ENCODE results near the gene JARID2. TPM values are rescaled to one million over a fixed set of nuclear protein-coding genes. Genes with fewer than 3 reads are reported as not detected.

The JARID2 gene
- total RNA-seq, 8 experiments from 2014 or later = 11.8 to 39.9 (median 30.7) TPM

GRCh38 chr6:15549371-15549770 is 303.5 kb downstream of the JARID2 start:
- WGBS, 10 experiments = 40 to 100% (median 77%) methylated on average over 1 to 7 of the region's 14 CpGs; no CpG with 5 or more reads in 1 of the 10 experiments
- in situ Hi-C loops (cut with MboI; ENCODE audit: low pct_unique_long_range_greater_than_20kb in 2 of 9, low sequenced_read_pairs in 9 of 9, unreplicated experiment in 9 of 9) = no loop called here
- ATAC-seq (replicated peaks in 6 of 8) = no peak

GRCh38 chr6:15550546-15551123 is 304.8 kb downstream of the JARID2 start:
- Histone ChIP-seq H3K27ac (no peak overlapping the region), H3K4me3 (no peak overlapping the region), H3K4me1 (replicated peaks in 1 of 2) (peaks cover 6 to 13% of the 10 kb centered on the region in 2 donors)
- in situ Hi-C loops (cut with MboI; ENCODE audit: low pct_unique_long_range_greater_than_20kb in 2 of 9, low sequenced_read_pairs in 9 of 9, unreplicated experiment in 9 of 9) = no loop called here
- 73 to 100% (median 79%) methylated on average over 1 to 2 of the region's 2 CpGs; no CpG with 5 or more reads in 6 of the 10 experiments for WGBS, 10 experiments
- peak in 3 of 8 experiments; percentile 36 to 69 (median 69) for ATAC-seq (replicated peaks in 6 of 8)

More at GRCh38 chr6:15549371-15549770, 303.5 kb downstream of the JARID2 start:
- H3K27ac ChIP-seq = no peak overlapping the region
- peaks cover 6 to 13% of the 10 kb centered on the region in 2 donors for H3K4me1 ChIP-seq (replicated peaks in 1 of 2)
- no peak overlapping the region for H3K4me3 ChIP-seq

GRCh38 chr6:15551262-15551661 is 305.4 kb downstream of the JARID2 start:
- H3K27ac ChIP-seq = no peak overlapping the region
- H3K4me1 ChIP-seq (replicated peaks in 1 of 2) = peaks cover 6 to 13% of the 10 kb centered on the region in 2 donors
- no peak overlapping the region for H3K4me3 ChIP-seq
- 87 to 100% (median 90%) methylated on average over 3 to 6 of the region's 7 CpGs; no CpG with 5 or more reads in 3 of the 10 experiments for WGBS, 10 experiments
- in situ Hi-C loops (cut with MboI; ENCODE audit: low pct_unique_long_range_greater_than_20kb in 2 of 9, low sequenced_read_pairs in 9 of 9, unreplicated experiment in 9 of 9) = no loop called here
- peak in 1 of 8 experiments; percentile 22 for ATAC-seq (replicated peaks in 6 of 8)

- peak in 5 of 8 experiments; percentile 39 to 86 (median 66) for ATAC-seq (replicated peaks in 6 of 8)
- in situ Hi-C loops (cut with MboI; ENCODE audit: low pct_unique_long_range_greater_than_20kb in 2 of 9, low sequenced_read_pairs in 9 of 9, unreplicated experiment in 9 of 9) = no loop called here
- H3K4me1 ChIP-seq (replicated peaks in 1 of 2) = peaks cover 6 to 13% of the 10 kb centered on the region in 2 donors
Measured at GRCh38 chr6:15551798-15552197, 305.9 kb downstream of the JARID2 start.

GRCh38 chr6:15553031-15553430 is 307.2 kb downstream of the JARID2 start:
- in situ Hi-C loops (cut with MboI; ENCODE audit: low pct_unique_long_range_greater_than_20kb in 2 of 9, low sequenced_read_pairs in 9 of 9, unreplicated experiment in 9 of 9) = no loop called here
- H3K4me1 ChIP-seq (replicated peaks in 1 of 2) = peaks cover 2 to 13% of the 10 kb centered on the region in 2 donors
- ATAC-seq (replicated peaks in 6 of 8) = peak in 2 of 8 experiments; percentile 17 to 21
- no peak overlapping the region for H3K4me3 ChIP-seq
- H3K27ac ChIP-seq = no peak overlapping the region
- WGBS, 10 experiments = 49 to 100% (median 100%) methylated on average over 1 to 2 of the region's 2 CpGs

More at GRCh38 chr6:15551798-15552197, 305.9 kb downstream of the JARID2 start:
- no peak overlapping the region for H3K4me3 ChIP-seq
- WGBS, 10 experiments = 20 to 86% (median 50%) methylated on average over 1 to 5 of the region's 6 CpGs; no CpG with 5 or more reads in 1 of the 10 experiments
- H3K27ac ChIP-seq = no peak overlapping the region

GRCh38 chr6:15553736-15554294 is 307.9 kb downstream of the JARID2 start:
- peaks cover 2 to 13% of the 10 kb centered on the region in 2 donors for H3K4me1 ChIP-seq (replicated peaks in 1 of 2)
- 75 to 100% (median 98%) methylated on average over 1 to 4 of the region's 4 CpGs; no CpG with 5 or more reads in 1 of the 10 experiments for WGBS, 10 experiments
- H3K4me3 ChIP-seq = no peak overlapping the region
- ATAC-seq (replicated peaks in 6 of 8) = no peak
- H3K27ac ChIP-seq = no peak overlapping the region
- in situ Hi-C loops (cut with MboI; ENCODE audit: low pct_unique_long_range_greater_than_20kb in 2 of 9, low sequenced_read_pairs in 9 of 9, unreplicated experiment in 9 of 9) = no loop called here

GRCh38 chr6:15554728-15555100 is 308.8 kb downstream of the JARID2 start:
- Histone ChIP-seq H3K4me1 (replicated peaks in 1 of 2) (peaks cover 2 to 13% of the 10 kb centered on the region in 2 donors), H3K4me3 (no peak overlapping the region), H3K27ac (no peak overlapping the region)
- 53 to 100% (median 95%) methylated on average over 1 to 5 of the region's 6 CpGs; no CpG with 5 or more reads in 3 of the 10 experiments for WGBS, 10 experiments
- in situ Hi-C loops (cut with MboI; ENCODE audit: low pct_unique_long_range_greater_than_20kb in 2 of 9, low sequenced_read_pairs in 9 of 9, unreplicated experiment in 9 of 9) = no loop called here
- no peak for ATAC-seq (replicated peaks in 6 of 8)

GRCh38 chr6:15555101-15556038 is 309.5 kb downstream of the JARID2 start:
- in situ Hi-C loops (cut with MboI; ENCODE audit: low pct_unique_long_range_greater_than_20kb in 2 of 9, low sequenced_read_pairs in 9 of 9, unreplicated experiment in 9 of 9) = no loop called here
- peaks cover 2 to 13% of the 10 kb centered on the region in 2 donors for H3K4me1 ChIP-seq (replicated peaks in 1 of 2)
- H3K4me3 ChIP-seq = no peak overlapping the region
- H3K27ac ChIP-seq = no peak overlapping the region
- 82 to 100% (median 95%) methylated on average over 1 to 4 of the region's 5 CpGs; no CpG with 5 or more reads in 1 of the 10 experiments for WGBS, 10 experiments
- peak in 3 of 8 experiments; percentile 69 to 71 (median 71) for ATAC-seq (replicated peaks in 6 of 8)

GRCh38 chr6:15556711-15557110 is 310.8 kb downstream of the JARID2 start:
- no peak overlapping the region for H3K4me3 ChIP-seq
- H3K27ac ChIP-seq = no peak overlapping the region
- ATAC-seq (replicated peaks in 6 of 8) = no peak
- WGBS, 10 experiments = 60 to 100% (median 100%) methylated on average over 1 of the region's 1 CpG; no CpG with 5 or more reads in 5 of the 10 experiments
- in situ Hi-C loops (cut with MboI; ENCODE audit: low pct_unique_long_range_greater_than_20kb in 2 of 9, low sequenced_read_pairs in 9 of 9, unreplicated experiment in 9 of 9) = no loop called here
- H3K4me1 ChIP-seq (replicated peaks in 1 of 2) = peaks cover 0 to 2% of the 10 kb centered on the region in 2 donors

- no peak overlapping the region for H3K4me3 ChIP-seq
- no peaks in the 10 kb centered on the region for H3K4me1 ChIP-seq (replicated peaks in 1 of 2)
- no peak overlapping the region for H3K27ac ChIP-seq
- no peak for ATAC-seq (replicated peaks in 6 of 8)
- in situ Hi-C loops (cut with MboI; ENCODE audit: low pct_unique_long_range_greater_than_20kb in 2 of 9, low sequenced_read_pairs in 9 of 9, unreplicated experiment in 9 of 9) = no loop called here
Measured at GRCh38 chr6:15557174-15557573, 311.3 kb downstream of the JARID2 start.

- 86 to 100% (median 100%) methylated on average over 1 of the region's 1 CpG; no CpG with 5 or more reads in 3 of the 10 experiments for WGBS, 10 experiments
- Histone ChIP-seq H3K4me3 (no peak overlapping the region), H3K27ac (no peak overlapping the region), H3K4me1 (replicated peaks in 1 of 2) (no peaks in the 10 kb centered on the region)
- in situ Hi-C loops (cut with MboI; ENCODE audit: low pct_unique_long_range_greater_than_20kb in 2 of 9, low sequenced_read_pairs in 9 of 9, unreplicated experiment in 9 of 9) = no loop called here
- ATAC-seq (replicated peaks in 6 of 8) = no peak
Measured at GRCh38 chr6:15560713-15561112, 314.8 kb downstream of the JARID2 start.

GRCh38 chr6:15561447-15562199 is 315.8 kb downstream of the JARID2 start:
- no peak overlapping the region for H3K4me3 ChIP-seq
- WGBS, 10 experiments = 40 to 100% (median 69%) methylated on average over 1 to 3 of the region's 3 CpGs; no CpG with 5 or more reads in 1 of the 10 experiments
- ATAC-seq (replicated peaks in 6 of 8) = peak in 5 of 8 experiments; percentile 26 to 98 (median 97)
- H3K27ac ChIP-seq = no peak overlapping the region
- H3K4me1 ChIP-seq (replicated peaks in 1 of 2) = no peaks in the 10 kb centered on the region
- in situ Hi-C loops (cut with MboI; ENCODE audit: low pct_unique_long_range_greater_than_20kb in 2 of 9, low sequenced_read_pairs in 9 of 9, unreplicated experiment in 9 of 9) = no loop called here
